ENCODE results near the gene WNT3. TPM values are rescaled to one million over a fixed set of nuclear protein-coding genes. Genes with fewer than 3 reads are reported as not detected.
A peak's percentile ranks its signal among the peaks of the same experiment; 100 is the strongest.
"Not testable (repeated sequence)": the region's sequence is repeated elsewhere in the genome, so short reads cannot be mapped to it uniquely, and the experiment has no call there.

WNT3 gene
- total RNA-seq, 1 donor from 2014 or later, result 2.2 TPM

GRCh38 chr17:46759141-46759540 lies 59.4 kb downstream of the WNT3 start:
- no peak for TF ChIP-seq CTCF (IDR thresholded peaks at IDR 0.05)
- ATAC-seq (no peak), DNase-seq (no peak)
- Histone ChIP-seq H3K27me3 (ENCODE audit: low read depth) (no peaks in the 10 kb centered on the region), H3K36me3 (peaks cover 37% of the 10 kb centered on the region), H3K4me1 (no peaks in the 10 kb centered on the region), H3K4me3 (no peak overlapping the region), H3K27ac (no peak overlapping the region), H3K9me3 (no peaks in the 10 kb centered on the region)
- intact Hi-C loops (cut with DNase I), result no loop called here

GRCh38 chr17:46758614-46759013 lies 59.9 kb downstream of the WNT3 start:
- peak; percentile 56 to 75 for ATAC-seq
- no peaks in the 10 kb centered on the region for H3K27me3 ChIP-seq (ENCODE audit: low read depth)
- TF ChIP-seq CTCF (IDR thresholded peaks at IDR 0.05), result no peak
- H3K4me1 ChIP-seq, result no peaks in the 10 kb centered on the region
- intact Hi-C loops (cut with DNase I), result no loop called here
- peaks cover 42% of the 10 kb centered on the region for H3K36me3 ChIP-seq
- no peak overlapping the region for H3K4me3 ChIP-seq
- no peak overlapping the region for H3K27ac ChIP-seq
- DNase-seq, result no peak
- no peaks in the 10 kb centered on the region for H3K9me3 ChIP-seq

GRCh38 chr17:46757588-46757987 lies 60.9 kb downstream of the WNT3 start:
- H3K4me1 ChIP-seq; intact Hi-C loops (cut with DNase I); H3K4me3 ChIP-seq; DNase-seq; H3K9me3 ChIP-seq; ATAC-seq; H3K27me3 ChIP-seq (ENCODE audit: low read depth); H3K27ac ChIP-seq: not testable (repeated sequence)
- peaks cover 52% of the 10 kb centered on the region for H3K36me3 ChIP-seq

GRCh38 chr17:46756861-46757260 lies 61.6 kb downstream of the WNT3 start:
- Histone ChIP-seq H3K9me3 (no peaks in the 10 kb centered on the region), H3K27me3 (ENCODE audit: low read depth) (no peaks in the 10 kb centered on the region), H3K36me3 (peaks cover 59% of the 10 kb centered on the region), H3K4me3 (no peak overlapping the region), H3K4me1 (no peaks in the 10 kb centered on the region), H3K27ac (no peak overlapping the region)
- TF ChIP-seq CTCF (IDR thresholded peaks at IDR 0.05), result no peak
- ATAC-seq, result no peak
- intact Hi-C loops (cut with DNase I), result no loop called here
- DNase-seq, result no peak

GRCh38 chr17:46756081-46756735 lies 62.3 kb downstream of the WNT3 start:
- Histone ChIP-seq H3K27me3 (ENCODE audit: low read depth) (no peaks in the 10 kb centered on the region), H3K27ac (no peak overlapping the region), H3K9me3 (no peaks in the 10 kb centered on the region), H3K36me3 (peaks cover 66% of the 10 kb centered on the region), H3K4me1 (no peaks in the 10 kb centered on the region), H3K4me3 (no peak overlapping the region)
- DNase-seq (no peak), ATAC-seq (no peak)
- intact Hi-C loops (cut with DNase I), result no loop called here
- no peak for TF ChIP-seq CTCF (IDR thresholded peaks at IDR 0.05)

- Histone ChIP-seq H3K36me3 (peaks cover 78% of the 10 kb centered on the region), H3K27ac (no peak overlapping the region), H3K9me3 (no peaks in the 10 kb centered on the region), H3K4me1 (no peaks in the 10 kb centered on the region), H3K4me3 (no peak overlapping the region), H3K27me3 (ENCODE audit: low read depth) (no peaks in the 10 kb centered on the region)
- DNase-seq (no peak), ATAC-seq (no peak)
- TF ChIP-seq CTCF (IDR thresholded peaks at IDR 0.05), result no peak
- intact Hi-C loops (cut with DNase I), result no loop called here
Observed at GRCh38 chr17:46753776-46754175, 64.7 kb downstream of the WNT3 start.

All from lower lobe of right lung (tissue), 2 donors.